ENCODE data around the gene PAQR4.

The PAQR4 gene

GRCh38 chr16:2969545-2970521, 685 bp downstream of the PAQR4 start (continued):
- no peak for TF ChIP-seq GFI1B (tag by site-specific recombination; IDR thresholded peaks at IDR 0.05)
- TF ChIP-seq ZNF660 (tag by site-specific recombination; IDR thresholded peaks at IDR 0.05), result peak; percentile 83
- no peak for TF ChIP-seq ZNF626 (tag by site-specific recombination; IDR thresholded peaks at IDR 0.05)
- TF ChIP-seq ZFHX2 (tag by site-specific recombination; conservative IDR thresholded peaks at IDR 0.05), result peak; percentile 82
- TF ChIP-seq ZSCAN18 (tag by site-specific recombination; IDR thresholded peaks at IDR 0.05), result no peak
- no peak for TF ChIP-seq ZNF211 (tag by site-specific recombination; IDR thresholded peaks at IDR 0.05; ENCODE audit: low read depth)
- TF ChIP-seq ZNF473 (tag by site-specific recombination; IDR thresholded peaks at IDR 0.05), result no peak
- peak; percentile 64; the same call in 1 of the 2 replicates for TF ChIP-seq KLF10 (tag by site-specific recombination; IDR thresholded peaks at IDR 0.05)
- TF ChIP-seq SCRT1 (tag by site-specific recombination; IDR thresholded peaks at IDR 0.05; ENCODE audit: borderline replicate concordance), result no peak
- TF ChIP-seq ZFP3 (tag by site-specific recombination; IDR thresholded peaks at IDR 0.05; ENCODE audit: low read depth), result no peak
- TF ChIP-seq ZNF596 (tag by site-specific recombination; IDR thresholded peaks at IDR 0.05), result no peak
- peak; percentile 67; the same call in 1 of the 2 replicates for TF ChIP-seq ZFP37 (tag by site-specific recombination; IDR thresholded peaks at IDR 0.05)
- no peak for TF ChIP-seq ZBTB1 (tag by site-specific recombination; IDR thresholded peaks at IDR 0.05)
- no peak for TF ChIP-seq ZNF114 (tag by site-specific recombination; IDR thresholded peaks at IDR 0.05)
- TF ChIP-seq PRDM2 (tag by site-specific recombination; IDR thresholded peaks at IDR 0.05; ENCODE audit: borderline replicate concordance), result no peak
- TF ChIP-seq IKZF3 (tag by site-specific recombination; IDR thresholded peaks at IDR 0.05), result peak; percentile 63
- TF ChIP-seq ZNF701 (tag by site-specific recombination; IDR thresholded peaks at IDR 0.05), result no peak
- TF ChIP-seq ZNF624 (tag by site-specific recombination; IDR thresholded peaks at IDR 0.05), result no peak
- peak; percentile 57 for TF ChIP-seq ZBTB17 (tag by site-specific recombination; IDR thresholded peaks at IDR 0.05)
- peak; percentile 13; the same call in 1 of the 2 replicates for TF ChIP-seq ZNF645 (tag by site-specific recombination; IDR thresholded peaks at IDR 0.05)
- TF ChIP-seq ZNF391 (tag by site-specific recombination; IDR thresholded peaks at IDR 0.05; ENCODE audit: borderline replicate concordance, low read depth), result no peak; the same call in 1 of the 2 replicates
- peak; percentile 54; the same call in 1 of the 2 replicates for TF ChIP-seq ZBTB48 (tag by site-specific recombination; IDR thresholded peaks at IDR 0.05)
- TF ChIP-seq, protein P1, sequence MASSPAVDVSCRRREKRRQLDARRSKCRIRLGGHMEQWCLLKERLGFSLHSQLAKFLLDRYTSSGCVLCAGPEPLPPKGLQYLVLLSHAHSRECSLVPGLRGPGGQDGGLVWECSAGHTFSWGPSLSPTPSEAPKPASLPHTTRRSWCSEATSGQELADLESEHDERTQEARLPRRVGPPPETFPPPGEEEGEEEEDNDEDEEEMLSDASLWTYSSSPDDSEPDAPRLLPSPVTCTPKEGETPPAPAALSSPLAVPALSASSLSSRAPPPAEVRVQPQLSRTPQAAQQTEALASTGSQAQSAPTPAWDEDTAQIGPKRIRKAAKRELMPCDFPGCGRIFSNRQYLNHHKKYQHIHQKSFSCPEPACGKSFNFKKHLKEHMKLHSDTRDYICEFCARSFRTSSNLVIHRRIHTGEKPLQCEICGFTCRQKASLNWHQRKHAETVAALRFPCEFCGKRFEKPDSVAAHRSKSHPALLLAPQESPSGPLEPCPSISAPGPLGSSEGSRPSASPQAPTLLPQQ (tag by site-specific recombination; IDR thresholded peaks at IDR 0.05), result peak; percentile 33
- TF ChIP-seq ZNF529 (tag by site-specific recombination; IDR thresholded peaks at IDR 0.05; ENCODE audit: insufficient replicate concordance), result no peak
- no peak for TF ChIP-seq RBAK (tag by site-specific recombination; IDR thresholded peaks at IDR 0.05)
- TF ChIP-seq ZNF121 (tag by site-specific recombination; IDR thresholded peaks at IDR 0.05), result no peak
- TF ChIP-seq ZNF366 (tag by site-specific recombination; conservative IDR thresholded peaks at IDR 0.05), result no peak
- no peak for TF ChIP-seq ZNF221 (tag by site-specific recombination; IDR thresholded peaks at IDR 0.05; ENCODE audit: borderline replicate concordance)
- TF ChIP-seq ZNF16 (tag by site-specific recombination; IDR thresholded peaks at IDR 0.05; ENCODE audit: low read depth), result no peak
- TF ChIP-seq KLF9 (tag by site-specific recombination; IDR thresholded peaks at IDR 0.05; ENCODE audit: low read depth), result peak; percentile 67; the same call in 1 of the 2 replicates
- TF ChIP-seq ZBTB8A (tag by site-specific recombination; IDR thresholded peaks at IDR 0.05), result peak; percentile 91

All from HEK293 (cell line).